CD4-positive, alpha-beta T cell treated with Interleukin-4 for 4 hours (primary cell): Measurements from ENCODE around the gene ACP7.
"Not testable (repeated sequence)": the region's sequence is repeated elsewhere in the genome, so short reads cannot be mapped to it uniquely, and the experiment has no call there.

Experiments
- DNase-seq: peaks from one replicate; pipeline ENCODE4 v3.0.0-alpha.2; 2020

The ACP7 gene

DNA sequence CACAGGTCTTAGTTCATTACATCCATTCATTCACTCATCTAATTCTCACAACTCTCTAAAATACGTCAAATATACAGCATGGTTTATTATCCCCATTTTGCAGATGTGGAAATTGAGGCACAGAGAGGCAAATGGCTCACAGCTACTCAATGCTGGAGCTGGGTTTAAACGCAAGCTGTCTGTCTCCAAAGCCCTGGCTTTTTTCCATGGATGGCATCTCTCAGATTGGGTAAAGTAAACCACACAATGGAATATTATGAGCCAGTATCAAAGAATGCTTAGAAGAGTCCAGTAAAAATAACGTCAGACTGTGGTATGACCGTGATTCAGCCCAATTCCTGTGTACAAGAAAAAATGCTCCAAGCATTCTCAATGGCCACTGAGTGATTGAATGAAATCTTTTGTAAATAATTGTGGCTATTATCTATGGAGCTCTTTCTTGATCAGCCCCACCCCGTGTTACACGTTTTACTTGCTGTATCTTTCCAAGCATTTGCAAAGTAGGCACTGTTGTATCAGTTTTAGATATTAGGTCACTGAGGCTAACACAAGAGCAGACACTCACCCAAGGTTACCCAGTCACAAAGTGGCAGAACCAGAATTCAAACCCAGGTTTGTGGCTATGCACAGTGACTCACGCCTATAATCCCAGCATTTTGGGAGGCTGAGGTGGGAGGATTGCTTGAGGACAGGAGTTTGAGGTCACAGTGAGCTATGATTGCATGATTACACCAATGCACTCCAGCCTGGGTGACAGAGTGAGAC lies 5.5 kb upstream of the ACP7 start:
- no peak for DNase-seq

- DNase-seq, result no peak
These were observed 3.7 kb upstream of the ACP7 start for GRCh38 chr19:39080431-39080830.

- DNase-seq, result no peak
These were observed 2.0 kb upstream of the ACP7 start for GRCh38 chr19:39082167-39082566.

- DNase-seq, result no peak
These were observed 1.2 kb upstream of the ACP7 start for GRCh38 chr19:39082745-39083598.

- no peak for DNase-seq
These were observed 577 bp upstream of the ACP7 start for GRCh38 chr19:39083599-39083982.

DNA sequence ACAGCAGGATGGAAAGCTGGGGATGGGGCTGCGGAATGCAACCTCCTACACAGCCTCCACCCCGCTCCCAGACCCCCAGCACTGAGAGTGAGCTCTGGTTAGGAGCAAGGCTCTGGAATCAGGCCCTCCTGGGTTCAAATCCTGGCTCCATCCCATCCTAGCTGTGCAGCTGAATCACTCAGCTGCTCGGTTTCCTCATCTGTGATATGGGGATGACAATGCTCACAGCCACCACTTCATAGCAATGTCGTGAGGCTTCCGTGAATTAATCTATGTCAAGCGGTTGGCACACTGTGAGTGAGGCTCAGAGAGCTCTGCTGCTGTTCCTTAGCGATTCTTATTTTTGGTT lies 538 bp downstream of the ACP7 start:
- no peak for DNase-seq

DNA sequence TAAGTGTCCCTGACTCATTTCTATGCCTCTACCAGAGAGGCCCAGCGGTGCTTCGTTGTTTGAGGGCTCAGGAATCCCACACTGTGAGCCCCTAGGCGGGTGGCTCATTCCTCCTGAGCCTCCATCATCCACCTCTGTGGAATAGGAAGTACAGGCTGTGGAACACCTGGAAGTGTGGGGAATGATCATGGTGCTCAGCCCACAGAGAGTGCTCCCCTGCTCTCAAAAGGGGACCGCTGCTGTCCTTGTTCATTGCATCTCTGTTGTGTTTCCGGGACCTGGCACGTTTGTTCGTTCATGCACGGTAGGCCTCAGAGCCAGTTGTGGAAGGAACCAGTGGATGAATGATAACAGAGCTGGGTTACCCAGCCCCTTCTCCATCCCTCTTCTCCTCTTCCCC lies 1.2 kb downstream of the ACP7 start:
- no peak for DNase-seq

- DNase-seq, result no peak
These were observed 2.2 kb downstream of the ACP7 start for GRCh38 chr19:39086386-39086785.

DNA sequence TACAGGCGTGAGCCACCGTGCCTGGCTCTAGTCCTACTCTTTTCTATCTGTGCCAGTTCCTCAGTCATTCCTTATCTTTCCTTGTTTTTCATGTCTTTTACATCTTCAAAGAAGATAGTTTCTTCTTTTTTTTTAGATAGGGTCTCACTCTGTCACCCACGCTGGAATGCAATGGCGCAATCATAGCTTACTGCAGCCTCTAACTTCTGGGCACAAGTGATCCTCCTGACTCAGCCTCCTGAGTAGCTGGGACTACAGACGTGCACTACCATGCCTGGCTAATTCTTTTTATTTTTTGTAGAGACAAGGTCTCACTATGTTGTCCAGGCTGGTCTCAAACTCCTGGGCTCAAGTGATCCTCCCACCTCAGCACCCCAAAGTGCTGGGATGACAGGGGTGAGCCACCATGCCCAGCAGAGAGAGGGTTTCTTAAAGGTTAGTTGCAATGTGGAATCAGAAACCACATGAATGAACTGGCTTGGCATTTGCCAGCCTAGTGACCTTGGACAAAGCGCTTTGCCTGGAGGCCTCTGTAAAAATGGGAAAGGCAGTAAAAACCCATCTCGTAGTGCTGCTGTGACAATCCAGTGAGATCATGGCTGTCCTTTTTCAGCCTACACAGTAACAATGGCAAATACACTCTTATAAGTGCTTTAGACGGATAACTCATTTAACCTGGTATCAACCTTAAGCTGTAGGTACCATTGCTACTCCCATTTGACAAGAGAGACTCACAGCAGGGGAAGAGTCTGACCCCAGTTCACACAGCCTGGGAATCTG lies 3.9 kb downstream of the ACP7 start:
- no peak for DNase-seq

DNA sequence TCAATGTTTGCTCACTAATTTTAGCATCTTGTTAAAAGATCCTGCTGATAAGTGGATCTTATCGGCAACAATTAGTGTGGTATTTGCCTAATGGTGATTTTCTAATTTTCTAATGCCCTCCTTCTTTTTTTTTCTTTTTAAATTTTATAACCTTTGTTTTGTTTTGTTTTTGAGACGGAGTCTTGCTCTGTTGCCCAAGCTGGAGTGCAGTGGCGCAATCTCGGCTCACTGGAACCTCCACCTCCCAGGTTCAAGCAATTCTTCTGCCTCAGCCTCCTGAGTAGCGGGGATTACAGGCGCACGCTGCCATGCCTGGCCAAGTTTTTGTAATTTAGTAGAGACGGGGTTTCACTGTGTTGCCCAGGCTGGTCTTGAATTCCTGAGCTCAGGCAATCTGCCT lies 5.8 kb downstream of the ACP7 start:
- DNase-seq, result not testable (repeated sequence)

DNA sequence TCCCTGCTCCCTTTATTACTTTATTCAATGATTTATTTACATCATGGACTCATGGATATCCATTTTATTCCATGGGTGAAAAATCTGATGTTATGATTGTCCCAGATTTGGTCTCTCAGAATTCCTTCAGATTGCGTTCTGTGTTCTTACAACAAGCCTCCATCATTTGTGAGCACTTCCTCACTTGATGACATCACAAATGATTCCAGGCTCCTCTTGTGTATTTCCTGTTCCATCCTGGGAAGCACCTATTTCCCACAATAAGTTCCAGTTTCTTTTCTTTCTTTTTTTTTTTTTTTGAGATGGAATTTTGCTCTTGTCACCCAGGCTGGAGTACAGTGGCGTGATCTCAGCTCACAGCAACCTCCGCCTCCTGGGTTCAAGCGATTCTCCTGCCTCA lies 6.7 kb downstream of the ACP7 start:
- DNase-seq, result no peak

DNA sequence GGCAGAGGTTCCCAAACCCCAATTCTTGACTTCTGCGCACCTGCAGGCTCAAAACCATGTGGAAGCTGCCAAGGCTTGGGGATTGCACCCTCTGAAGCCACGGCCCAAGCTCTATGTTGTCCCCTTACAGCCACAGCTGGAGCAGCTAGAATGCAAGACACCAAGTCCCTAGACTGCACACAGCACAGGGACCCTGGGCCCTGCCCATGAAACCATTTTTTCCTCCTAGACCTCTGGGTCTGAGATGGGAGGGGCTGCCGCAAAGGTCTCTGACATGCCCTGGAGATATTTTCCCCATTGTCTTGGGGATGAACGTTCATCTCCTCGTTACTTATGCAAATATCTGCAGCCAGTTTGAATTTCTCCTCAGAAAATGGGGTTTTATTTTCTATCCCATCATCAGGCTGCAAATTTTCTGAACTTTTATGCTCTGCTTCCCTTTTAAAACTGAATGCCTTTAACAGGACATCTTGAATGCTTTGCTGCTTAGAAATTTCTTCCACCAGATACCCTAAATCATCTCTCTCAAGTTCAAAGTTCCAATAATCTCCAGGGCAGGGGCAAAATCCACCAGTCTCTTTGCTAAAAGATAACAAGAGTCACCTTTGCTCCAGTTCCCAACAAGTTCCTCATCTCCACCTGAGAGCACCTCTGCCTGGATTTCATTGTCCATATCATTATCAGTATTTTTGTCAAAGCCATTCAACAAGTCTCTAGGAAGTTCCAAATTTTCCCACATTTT lies 11.8 kb downstream of the ACP7 start:
- DNase-seq, result not testable (repeated sequence)

DNA sequence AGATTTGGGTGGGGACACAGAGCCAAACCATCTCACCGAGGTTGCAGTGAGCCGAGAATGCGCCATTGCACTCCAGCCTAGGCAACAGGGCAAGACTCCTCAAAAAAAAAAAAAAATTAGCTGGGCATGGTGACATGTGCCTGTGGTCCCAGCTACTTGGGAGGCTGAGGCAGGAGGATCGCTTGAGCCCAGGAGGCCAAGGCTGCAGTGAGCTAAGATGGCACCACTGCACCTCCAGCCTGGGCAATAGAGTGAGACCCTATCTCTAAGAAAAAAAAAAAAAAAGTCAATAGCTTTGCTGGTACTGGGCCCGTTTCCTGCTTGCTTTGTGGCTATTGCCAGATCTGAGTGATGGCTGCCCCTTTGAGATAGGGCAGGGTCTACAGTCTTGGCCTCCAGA lies 13.1 kb downstream of the ACP7 start:
- DNase-seq, result no peak

DNA sequence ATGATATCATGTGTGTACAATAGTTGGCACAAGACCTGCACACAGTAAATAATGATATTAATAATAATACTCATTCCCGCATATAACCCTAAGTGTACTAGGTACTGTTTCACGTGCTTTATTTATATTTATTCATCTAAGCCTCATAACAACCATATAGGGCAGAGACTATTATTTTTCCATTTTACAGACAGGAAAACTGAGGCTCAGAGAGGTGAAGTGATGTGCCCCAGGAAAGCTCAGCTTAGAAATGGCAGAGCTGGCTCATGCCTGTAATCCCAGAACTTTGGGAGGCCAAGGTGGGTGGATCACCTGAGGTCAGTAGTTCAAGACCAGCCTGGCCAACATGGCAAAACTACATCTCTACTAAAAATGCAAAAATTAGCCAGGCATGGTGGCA lies 13.6 kb downstream of the ACP7 start:
- DNase-seq, result no peak

GRCh38 chr19:39098365-39099269 lies 14.4 kb downstream of the ACP7 start:
- no peak for DNase-seq

DNA sequence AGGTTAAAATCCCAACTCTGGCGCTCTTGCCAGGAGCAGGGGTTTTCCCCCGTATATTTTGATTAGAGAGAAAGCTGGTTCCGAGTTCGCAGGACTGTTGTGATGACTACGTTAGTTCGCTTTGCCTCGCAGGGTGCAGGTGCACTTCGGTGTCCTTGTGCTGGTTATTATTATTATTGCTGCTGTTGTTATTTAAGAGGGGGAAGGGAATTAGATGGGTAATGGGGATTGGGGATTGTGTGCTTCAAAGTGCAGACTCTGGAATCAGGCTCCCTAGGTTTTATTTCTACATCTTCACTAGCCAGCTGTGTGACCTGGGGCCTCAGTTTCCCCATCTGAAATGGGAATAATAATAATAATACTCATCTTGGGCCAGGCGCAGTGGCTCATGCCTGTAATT lies 15.2 kb downstream of the ACP7 start:
- DNase-seq, result no peak

- DNase-seq, result no peak
These were observed 16.5 kb downstream of the ACP7 start for GRCh38 chr19:39100500-39101166.

- no peak for DNase-seq
These were observed 19.0 kb downstream of the ACP7 start for GRCh38 chr19:39103151-39103550.

DNA sequence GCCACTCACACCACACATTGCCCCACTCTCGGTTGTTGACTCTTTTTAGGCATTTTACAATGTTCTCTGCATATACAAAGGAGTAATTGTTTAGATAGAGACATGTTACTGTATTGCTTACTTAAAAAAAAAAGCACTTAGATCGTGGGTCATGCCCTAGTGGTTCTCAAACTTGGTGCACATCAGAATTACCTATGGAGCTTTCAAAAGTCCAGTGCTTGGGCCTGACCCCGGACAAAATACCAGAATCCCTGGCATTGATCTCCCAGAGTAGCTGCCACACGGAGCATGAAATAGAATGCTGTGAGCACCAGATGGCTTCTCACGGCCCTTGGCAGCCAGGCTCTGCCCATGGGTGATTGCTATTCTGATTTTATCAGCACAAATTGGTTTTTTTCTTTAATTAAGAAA lies 20.0 kb downstream of the ACP7 start:
- no peak for DNase-seq

GRCh38 chr19:39106194-39106593 lies 22.0 kb downstream of the ACP7 start:
- no peak for DNase-seq

GRCh38 chr19:39109641-39110040 lies 25.5 kb downstream of the ACP7 start:
- DNase-seq, result no peak
